Loucy (cell line): Measurements from ENCODE around the gene DDX11.

Experiments
- H2AFZ ChIP-seq: fragments of 200-600 bp; sonication (generic); 2 replicates; pipeline ENCODE4 v1.6.0; 2016; ENCODE audit warnings: antibody characterized with exemption, mild to moderate bottlenecking, low read length, moderate library complexity
- H3F3A ChIP-seq: fragments of 200-600 bp; 2 replicates; pipeline ENCODE4 v1.6.0; 2016; ENCODE audit warnings: antibody characterized with exemption, low read depth, mild to moderate bottlenecking
- H3K27me3 ChIP-seq: fragments of 200-600 bp; sonication (generic); 2 replicates; pipeline ENCODE4 v1.6.1; 2014; ENCODE audit warnings: low read length, mild to moderate bottlenecking; ENCODE audit not compliant: insufficient read depth, poor library complexity, severe bottlenecking
- H3K36me3 ChIP-seq: fragments of 200-600 bp; sonication (generic); 2 replicates; pipeline ENCODE4 v1.6.1; 2016; ENCODE audit warnings: low read length; ENCODE audit not compliant: insufficient read depth
- H3K4me1 ChIP-seq: fragments of 200-600 bp; sonication (generic); 2 replicates; pipeline ENCODE4 v1.5.1; 2014; ENCODE audit warnings: low read length, mild to moderate bottlenecking; ENCODE audit not compliant: insufficient read depth, poor library complexity, severe bottlenecking
- H3K4me2 ChIP-seq: fragments of 200-600 bp; sonication (generic); 2 replicates; pipeline ENCODE4 v1.6.0; 2014; ENCODE audit warnings: antibody characterized with exemption, low read length, low read depth, mild to moderate bottlenecking; ENCODE audit not compliant: poor library complexity, severe bottlenecking
- H3K4me3 ChIP-seq: fragments of 200-600 bp; sonication (generic); 2 replicates; pipeline ENCODE4 v1.5.1; 2014; ENCODE audit warnings: low read length, mild to moderate bottlenecking, mixed read lengths; ENCODE audit not compliant: poor library complexity, severe bottlenecking
- H3K79me2 ChIP-seq: fragments of 200-600 bp; sonication (generic); 2 replicates; pipeline ENCODE4 v1.6.1; 2014; ENCODE audit warnings: low read length; ENCODE audit not compliant: insufficient read depth
- H3K9ac ChIP-seq: fragments of 200-600 bp; sonication (generic); 2 replicates; pipeline ENCODE4 v1.6.0; 2014; ENCODE audit warnings: mild to moderate bottlenecking, low read depth, low read length, moderate library complexity; ENCODE audit not compliant: poor library complexity, severe bottlenecking
- H3K9me2 ChIP-seq: fragments of 200-600 bp; sonication (generic); replicated peaks from 2 replicates; pipeline ENCODE4 v1.6.1; 2016; ENCODE audit warnings: low read depth, low read length, mixed read lengths
- H3K9me3 ChIP-seq: fragments of 200-600 bp; sonication (generic); 2 replicates; pipeline ENCODE4 v1.6.1; 2014; ENCODE audit warnings: mild to moderate bottlenecking, antibody characterized with exemption, low read length, low read depth; ENCODE audit not compliant: insufficient read depth
- H4K20me1 ChIP-seq: fragments of 200-600 bp; sonication (generic); 2 replicates; pipeline ENCODE4 v1.6.0; 2014; ENCODE audit warnings: antibody characterized with exemption, low read length, mild to moderate bottlenecking; ENCODE audit not compliant: insufficient read depth, poor library complexity, severe bottlenecking
- CTCF ChIP-seq: fragments of 200-600 bp; sonication (generic); conservative IDR thresholded peaks from 2 replicates; pipeline ENCODE4 v1.5.1; 2014; ENCODE audit warnings: mild to moderate bottlenecking, antibody characterized with exemption, low read length
- EZH2phosphoT487 ChIP-seq: fragments of 200-600 bp; IDR thresholded peaks from 2 replicates; pipeline ENCODE4 v1.6.1; 2018; ENCODE audit warnings: antibody characterized with exemption, mild to moderate bottlenecking, moderate library complexity, borderline replicate concordance

DDX11 gene

GRCh38 chr12:31035967-31036665 is 37.5 kb upstream of the DDX11 start:
- H3K4me1 ChIP-seq: peaks cover 4% of the 10 kb centered on the region
- H3K4me2 ChIP-seq: no peak overlapping the region
- H3K9ac ChIP-seq: no peak overlapping the region

GRCh38 chr12:31037028-31037427 is 36.6 kb upstream of the DDX11 start:
- Histone ChIP-seq H3K9me3 (no peaks in the 10 kb centered on the region), H4K20me1 (no peaks in the 10 kb centered on the region), H3K27me3 (no peaks in the 10 kb centered on the region), H3K4me3 (no peak overlapping the region), H3K36me3 (no peaks in the 10 kb centered on the region), H3K9me2 (no peaks in the 10 kb centered on the region), H3K79me2 (no peaks in the 10 kb centered on the region), H3F3A (no peaks in the 10 kb centered on the region), H2AFZ (no peak overlapping the region), H3K4me1 (peaks cover 4% of the 10 kb centered on the region), H3K9ac (no peak overlapping the region), H3K4me2 (no peak overlapping the region)
- no peak for TF ChIP-seq CTCF
- no peak for TF ChIP-seq EZH2phosphoT487

More at GRCh38 chr12:31035967-31036665, 37.5 kb upstream of the DDX11 start:
- H4K20me1 ChIP-seq: no peaks in the 10 kb centered on the region
- no peaks in the 10 kb centered on the region for H3K27me3 ChIP-seq
- no peak overlapping the region for H3K4me3 ChIP-seq
- H3K9me3 ChIP-seq: no peaks in the 10 kb centered on the region
- H3K79me2 ChIP-seq: no peaks in the 10 kb centered on the region
- TF ChIP-seq CTCF (no peak), EZH2phosphoT487 (no peak)
- no peak overlapping the region for H2AFZ ChIP-seq
- H3F3A ChIP-seq: no peaks in the 10 kb centered on the region
- no peaks in the 10 kb centered on the region for H3K36me3 ChIP-seq
- no peaks in the 10 kb centered on the region for H3K9me2 ChIP-seq

- Histone ChIP-seq H3K9me3 (no peaks in the 10 kb centered on the region), H3K27me3 (no peaks in the 10 kb centered on the region)
Observed at GRCh38 chr12:31037931-31038330, 35.7 kb upstream of the DDX11 start.

More at GRCh38 chr12:31037931-31038330, 35.7 kb upstream of the DDX11 start:
- Histone ChIP-seq H3F3A (no peaks in the 10 kb centered on the region), H4K20me1 (no peaks in the 10 kb centered on the region), H2AFZ (no peak overlapping the region), H3K9ac (no peak overlapping the region), H3K4me3 (no peak overlapping the region), H3K9me2 (no peaks in the 10 kb centered on the region), H3K4me1 (peaks cover 4% of the 10 kb centered on the region), H3K36me3 (no peaks in the 10 kb centered on the region), H3K4me2 (no peak overlapping the region), H3K79me2 (no peaks in the 10 kb centered on the region)
- TF ChIP-seq EZH2phosphoT487 (no peak), CTCF (no peak)
